Fibroblast of pulmonary artery (primary cell): ENCODE results near the gene HLA-E.

Experiments
- DNase-seq: peaks from one replicate; pipeline ENCODE4 v3.0.0-alpha.2; 2010; ENCODE audit warnings: low read depth
- H3K4me3 ChIP-seq: replicated peaks from 2 replicates; pipeline ENCODE4 v1.5.1; 2011; ENCODE audit warnings: low read depth, mild to moderate bottlenecking, control low read depth, low read length, moderate library complexity
- CTCF ChIP-seq: IDR thresholded peaks from 2 replicates; pipeline ENCODE4 v1.5.1; 2011; ENCODE audit warnings: mild to moderate bottlenecking, control low read depth, low read length, inconsistent platforms; ENCODE audit errors: missing control alignments

HLA-E gene

GRCh38 chr6:30450548-30450908 is 38.8 kb upstream of the HLA-E start:
- no peak overlapping the region for H3K4me3 ChIP-seq

GRCh38 chr6:30450909-30451841 is 38.1 kb upstream of the HLA-E start:
- DNase-seq: peak; percentile 43
- no peak overlapping the region for H3K4me3 ChIP-seq
- no peak for TF ChIP-seq CTCF

More at GRCh38 chr6:30450548-30450908, 38.8 kb upstream of the HLA-E start:
- no peak for DNase-seq
- no peak for TF ChIP-seq CTCF

DNA sequence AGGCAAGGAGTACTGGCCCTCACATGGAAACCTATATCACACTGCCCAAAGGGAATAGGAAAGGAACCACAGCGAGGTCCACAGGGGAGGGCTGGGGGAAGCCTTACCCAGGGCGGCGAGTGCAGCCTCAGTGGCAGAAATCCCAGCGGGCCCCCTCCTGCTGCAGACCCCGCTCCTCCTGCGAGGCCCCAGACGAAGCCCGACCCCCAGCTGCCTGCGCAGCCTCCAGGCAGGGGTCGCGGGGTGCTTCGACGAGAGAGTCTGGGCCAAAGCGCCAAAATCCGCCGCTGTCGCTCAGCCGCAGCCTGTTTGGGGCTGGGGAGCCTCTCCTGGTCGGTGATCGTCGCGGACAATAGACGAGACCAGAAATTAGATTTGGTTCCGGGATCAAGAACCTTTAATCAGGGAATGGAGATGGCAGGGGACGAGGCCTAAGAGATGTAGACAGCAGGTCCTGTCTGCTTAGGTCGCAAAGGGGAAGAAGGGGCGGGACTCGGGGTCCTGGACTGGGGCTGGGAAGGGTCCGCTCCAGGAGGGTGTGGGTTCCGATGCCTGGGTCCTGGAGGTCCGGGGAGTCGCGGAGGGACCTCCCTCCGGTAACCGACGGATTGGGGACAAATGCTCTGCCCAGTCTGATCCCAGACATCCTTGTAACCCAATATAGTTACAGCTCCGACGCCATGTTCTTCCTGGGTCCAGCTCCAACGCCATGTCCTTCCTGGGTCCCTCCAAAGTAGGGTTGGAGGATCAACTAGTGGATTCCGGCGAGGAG is 36.4 kb upstream of the HLA-E start:
- no peak overlapping the region for H3K4me3 ChIP-seq
- no peak for TF ChIP-seq CTCF
- no peak for DNase-seq

DNA sequence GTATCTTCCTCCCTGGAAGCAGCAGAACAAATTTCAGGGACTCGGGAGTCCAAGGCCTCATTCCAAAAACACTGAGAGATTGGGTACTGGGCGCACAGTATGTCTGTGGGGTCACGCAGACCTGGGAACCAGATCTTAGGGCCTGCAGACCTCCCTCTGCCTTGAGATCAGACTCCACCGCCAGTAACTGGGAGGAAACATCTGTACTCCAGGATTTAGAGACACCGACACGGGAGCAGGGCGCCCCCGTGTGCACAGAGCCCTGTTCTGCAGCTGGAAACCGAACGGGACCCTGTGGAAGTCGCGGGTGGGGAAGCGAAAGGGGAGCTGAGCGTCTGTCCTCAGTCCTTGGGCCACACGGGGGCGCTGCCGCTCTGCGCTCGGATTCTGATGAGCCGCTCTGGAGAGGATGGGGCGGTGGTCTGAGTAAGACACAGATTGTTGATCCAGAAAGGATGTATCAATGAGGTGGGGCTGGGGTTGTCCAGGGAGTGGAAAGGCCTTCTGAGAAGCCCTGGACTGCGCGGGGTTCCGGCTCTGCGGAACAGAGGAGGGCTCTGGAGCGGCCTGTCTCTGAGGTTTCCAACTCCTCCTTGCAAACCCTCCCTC is 35.7 kb upstream of the HLA-E start:
- DNase-seq: peak; percentile 89
- TF ChIP-seq CTCF: peak; percentile 68
- H3K4me3 ChIP-seq: no peak overlapping the region

GRCh38 chr6:30459145-30459544 is 30.2 kb upstream of the HLA-E start:
- no peak overlapping the region for H3K4me3 ChIP-seq
- no peak for DNase-seq
- TF ChIP-seq CTCF: no peak

GRCh38 chr6:30461055-30461454 is 28.3 kb upstream of the HLA-E start:
- no peak for TF ChIP-seq CTCF
- no peak overlapping the region for H3K4me3 ChIP-seq
- no peak for DNase-seq
